HepG2 (cell line): ENCODE measurements around the gene KXD1. TPM values are rescaled to one million over a fixed set of nuclear protein-coding genes. Genes with fewer than 3 reads are reported as not detected.
A peak's percentile ranks its signal among the peaks of the same experiment; 100 is the strongest.

Experiments used
- CHD4 ChIP-seq: fragments of 200-600 bp; sonication (generic); IDR thresholded peaks from 2 replicates; pipeline ENCODE4 v1.7.0; 2017; ENCODE audit warnings: mild to moderate bottlenecking, low read length, borderline replicate concordance
- DRAP1 ChIP-seq: IDR thresholded peaks from 2 replicates; pipeline ENCODE4 v1.6.1; 2016; ENCODE audit warnings: missing genetic modification reagents, missing compliant biosample characterization
- EHMT2 ChIP-seq: fragments of 200-600 bp; sonication (generic); IDR thresholded peaks from 2 replicates; pipeline ENCODE4 v1.7.0; 2017; ENCODE audit warnings: antibody characterized with exemption, low read depth, low read length, borderline replicate concordance
- GATAD1 ChIP-seq: IDR thresholded peaks from 2 replicates; pipeline ENCODE4 v1.6.1; 2016; ENCODE audit warnings: missing genetic modification reagents, missing compliant biosample characterization
- KMT2A ChIP-seq: sonication (generic); formaldehyde crosslinking; IDR thresholded peaks from 2 replicates; pipeline ENCODE4 v1.4.0; 2020; ENCODE audit warnings: missing genetic modification reagents
- MTF2 ChIP-seq: sonication (generic); formaldehyde crosslinking; IDR thresholded peaks from 2 replicates; pipeline ENCODE4 v1.5.0; 2020; ENCODE audit warnings: missing genetic modification reagents, borderline replicate concordance
- NCOA5 ChIP-seq: sonication (generic); formaldehyde crosslinking; IDR thresholded peaks from 2 replicates; pipeline ENCODE4 v1.4.0; 2020; ENCODE audit warnings: missing genetic modification reagents
- NR2C2 ChIP-seq: sonication (generic); formaldehyde crosslinking; IDR thresholded peaks from 2 replicates; pipeline ENCODE4 v1.4.0; 2020; ENCODE audit warnings: missing genetic modification reagents, mild to moderate bottlenecking, moderate library complexity, borderline replicate concordance
- PAWR ChIP-seq: sonication (generic); formaldehyde crosslinking; IDR thresholded peaks from 2 replicates; pipeline ENCODE4 v1.4.0; 2020; ENCODE audit warnings: missing genetic modification reagents, mild to moderate bottlenecking, borderline replicate concordance
- SALL2 ChIP-seq: sonication (generic); formaldehyde crosslinking; IDR thresholded peaks from 2 replicates; pipeline ENCODE4 v1.8.1; 2023; ENCODE audit warnings: mild to moderate bottlenecking, missing genetic modification reagents, inconsistent platforms
- STAG1 ChIP-seq: sonication (generic); formaldehyde crosslinking; IDR thresholded peaks from 2 replicates; pipeline ENCODE4 v1.4.0; 2020; ENCODE audit warnings: missing genetic modification reagents
- SYNCRIP ChIP-seq: fragments of 200-400 bp; formaldehyde crosslinking; IDR thresholded peaks from 2 replicates; pipeline ENCODE4 v1.6.1; 2018; ENCODE audit warnings: mild to moderate bottlenecking, low read depth, low read length; ENCODE audit not compliant: insufficient read depth
- TBP ChIP-seq: sonication (generic); formaldehyde crosslinking; IDR thresholded peaks from 2 replicates; pipeline ENCODE4 v1.5.0; 2020; ENCODE audit warnings: missing genetic modification reagents
- ZBTB7A ChIP-seq: sonication (generic); formaldehyde crosslinking; IDR thresholded peaks from 2 replicates; pipeline ENCODE4 v1.8.0; 2022; ENCODE audit warnings: mild to moderate bottlenecking, missing genetic modification reagents
- ZNF121 ChIP-seq: sonication (generic); formaldehyde crosslinking; IDR thresholded peaks from 2 replicates; pipeline ENCODE4 v1.5.0; 2020; ENCODE audit warnings: mild to moderate bottlenecking, missing genetic modification reagents
- ZNF17 ChIP-seq: sonication (generic); formaldehyde crosslinking; IDR thresholded peaks from 2 replicates; pipeline ENCODE4 v1.5.0; 2020; ENCODE audit warnings: mild to moderate bottlenecking, missing genetic modification reagents
- ZNF510 ChIP-seq: sonication (generic); formaldehyde crosslinking; IDR thresholded peaks from 2 replicates; pipeline ENCODE4 v1.4.0; 2020; ENCODE audit warnings: low read depth, mild to moderate bottlenecking, missing genetic modification reagents
- ZNF543 ChIP-seq: sonication (generic); formaldehyde crosslinking; IDR thresholded peaks from 2 replicates; pipeline ENCODE4 v1.4.0; 2020; ENCODE audit warnings: mild to moderate bottlenecking, missing genetic modification reagents
- ZNF646 ChIP-seq: sonication (generic); formaldehyde crosslinking; IDR thresholded peaks from 2 replicates; pipeline ENCODE4 v1.9.0; 2021; ENCODE audit warnings: mild to moderate bottlenecking, missing genetic modification reagents
- ZNF652 ChIP-seq: IDR thresholded peaks from 2 replicates; pipeline ENCODE4 v1.6.1; 2016; ENCODE audit warnings: low read depth, borderline replicate concordance
- ZNF678 ChIP-seq: sonication (generic); formaldehyde crosslinking; IDR thresholded peaks from 2 replicates; pipeline ENCODE4 v1.4.0; 2020; ENCODE audit warnings: mild to moderate bottlenecking, missing genetic modification reagents
- ZNF770 ChIP-seq: sonication (generic); formaldehyde crosslinking; IDR thresholded peaks from 2 replicates; pipeline ENCODE4 v1.5.0; 2020; ENCODE audit warnings: mild to moderate bottlenecking, missing genetic modification reagents
- polyA plus RNA-seq, 8 experiments: library from polyadenylated mRNA; depleted of rRNA in 3 of 8; stranded (reverse) in 7 of 8; unstranded in 1 of 8; fragments of >200 nt; fragmentation: Illumina TruSeq in 4 of 8; extraction: Trizol in 4 of 8; gene quantifications; 2 replicates each; pipeline versions ENCODE4 v1.2.1 to v1.2.3, GENCODE V29; 2011 to 2016; ENCODE audit warnings: low read depth in 4 of 8, missing spikeins in 1 of 8, mixed read lengths in 1 of 8; ENCODE audit not compliant: insufficient read depth in 1 of 8
- total RNA-seq, 5 experiments: library from RNA; depleted of rRNA; stranded (reverse); fragments of >200 nt; fragmentation: Illumina TruSeq; extraction: Trizol; gene quantifications; 2 replicates each; pipeline ENCODE4 v1.2.3, GENCODE V29; 2016; ENCODE audit warnings: low read depth in 1 of 5

KXD1 gene
- total and polyA plus RNA-seq, 2 of the 13 experiments (the other 11 are each of a cell fraction or from before 2014, with no cell fraction given) = 44.6 to 143 TPM

- TF ChIP-seq ZBTB7A (CRISPR knock-in tag) = peak; percentile 63; the same call in 1 of the 2 replicates
- TF ChIP-seq ZNF646 (CRISPR knock-in tag) = no peak
- TF ChIP-seq NCOA5 (CRISPR knock-in tag) = peak; percentile 24; the same call in 1 of the 2 replicates
- TF ChIP-seq ZNF121 (CRISPR knock-in tag) = 0 out of 2 replicates have a peak, but pooled peaks have one; percentile 43
- 0 out of 2 replicates have a peak, but pooled peaks have one; percentile 50 for TF ChIP-seq ZNF510 (CRISPR knock-in tag)
- no peak for TF ChIP-seq TBP (CRISPR knock-in tag)
- TF ChIP-seq ZNF17 (CRISPR knock-in tag) = no peak
- peak; percentile 69; the same call in 1 of the 2 replicates for TF ChIP-seq ZNF543 (CRISPR knock-in tag)
- TF ChIP-seq ZNF652 (CRISPR knock-in tag) = no peak
- TF ChIP-seq PAWR = no peak; the same call in 1 of the 2 replicates
- TF ChIP-seq ZNF770 (CRISPR knock-in tag) = peak; percentile 42; the same call in 1 of the 2 replicates
- TF ChIP-seq NR2C2 (CRISPR knock-in tag) = peak; percentile 93
- peak; percentile 70; the same call in 1 of the 2 replicates for TF ChIP-seq MTF2 (CRISPR knock-in tag)
- no peak for TF ChIP-seq EHMT2
- TF ChIP-seq ZNF678 (CRISPR knock-in tag) = peak; percentile 90; the same call in 1 of the 2 replicates
- no peak for TF ChIP-seq CHD4
- TF ChIP-seq SYNCRIP = no peak
- TF ChIP-seq DRAP1 (CRISPR knock-in tag) = peak; percentile 82
- TF ChIP-seq SALL2 (CRISPR knock-in tag) = peak; percentile 81
- TF ChIP-seq STAG1 (CRISPR knock-in tag) = peak; percentile 44
- TF ChIP-seq GATAD1 (CRISPR knock-in tag) = peak; percentile 94
- TF ChIP-seq KMT2A (CRISPR knock-in tag) = peak; percentile 93
Observed at GRCh38 chr19:18571564-18572344, 14.1 kb downstream of the KXD1 start, which contains the start of gene UBA52 (continued).
